Activated T-helper 9 cell treated with anti-CD3 and anti-CD28 coated beads, Interleukin-2, amount 50 U/mL, for 16 hours (primary cell): ENCODE results near the gene IQCN.

ENCODE experiments used
- DNase-seq: peaks from one replicate; pipeline ENCODE4 v3.0.0-alpha.2; 2020; ENCODE audit warnings: low read depth

The IQCN gene

GRCh38 chr19:18306888-18307260 is 32.6 kb upstream of the IQCN start:
- no peak for DNase-seq

DNA sequence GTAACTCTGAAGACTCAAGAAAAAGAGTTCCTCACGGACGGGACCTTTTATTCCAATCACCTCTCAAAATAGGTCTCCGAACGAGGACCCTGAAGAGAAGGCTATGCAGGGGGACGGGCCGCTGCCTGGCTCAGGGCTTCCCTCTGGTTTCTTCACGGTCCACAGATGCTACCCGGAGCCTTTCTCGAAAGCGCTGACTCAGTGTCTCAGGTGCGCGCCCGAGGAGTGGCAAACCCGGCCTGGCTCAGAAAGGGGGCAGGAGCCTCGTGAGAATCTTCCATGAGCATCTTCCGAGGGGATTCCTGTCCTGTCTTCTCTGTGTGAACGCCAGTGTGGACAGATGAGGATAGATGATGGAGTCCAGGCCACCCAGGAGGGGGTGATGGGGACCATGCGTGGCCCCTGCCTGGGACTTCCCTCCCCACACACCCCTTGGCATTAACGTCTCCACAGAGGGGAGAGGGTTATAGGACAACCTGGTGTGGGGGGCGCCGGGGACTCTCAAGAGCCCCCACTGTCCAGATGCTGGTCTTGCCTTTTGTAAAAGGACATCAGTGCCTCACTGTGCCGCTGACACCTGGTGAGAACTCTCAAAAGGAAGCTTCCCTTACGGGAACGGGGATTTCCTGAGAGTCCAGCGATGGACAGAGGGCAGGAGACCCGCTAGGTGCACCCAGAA is 32.1 kb upstream of the IQCN start:
- no peak for DNase-seq

DNA sequence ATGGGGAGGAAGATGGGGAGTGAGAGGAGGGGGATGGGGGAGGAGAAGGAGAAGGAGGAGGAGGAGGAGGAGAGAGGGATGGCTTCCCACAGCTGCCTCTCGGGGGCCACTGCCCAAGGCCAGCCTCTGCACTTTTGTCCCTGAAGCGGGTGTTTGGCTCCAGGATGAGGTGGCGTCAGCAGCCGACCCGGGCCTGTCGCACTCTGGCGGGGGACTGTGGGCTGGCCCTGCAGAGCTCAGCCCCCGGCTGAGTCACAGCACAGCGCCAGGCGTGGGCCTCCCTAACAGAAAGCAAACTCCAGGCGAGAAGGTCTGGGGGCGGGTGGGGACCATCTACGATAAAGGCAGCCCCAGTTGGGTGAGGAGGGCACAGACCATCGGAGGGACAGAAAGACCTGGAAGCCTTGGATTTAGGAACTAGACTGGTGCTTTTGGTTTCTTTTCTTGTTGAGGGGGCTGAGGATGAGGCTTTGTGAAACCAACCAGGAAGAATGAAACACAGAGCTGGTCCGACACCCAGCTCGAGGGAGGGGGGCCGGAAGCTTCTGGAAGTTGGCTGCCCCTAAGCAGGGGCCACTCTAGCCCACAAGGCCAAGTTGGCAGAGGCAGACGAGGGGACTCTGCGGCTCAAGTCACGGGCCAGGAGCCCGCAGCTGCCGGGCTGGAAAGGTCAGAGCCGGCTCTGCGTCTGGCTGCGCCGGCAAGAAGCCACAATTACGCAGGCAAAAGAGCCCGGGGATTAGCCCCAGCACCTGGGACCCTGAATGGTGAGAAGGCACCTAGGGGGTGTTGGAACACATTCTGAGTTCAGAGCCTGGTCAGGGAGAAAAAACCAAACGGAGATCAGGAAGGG is 30.4 kb upstream of the IQCN start:
- DNase-seq = peak; percentile 80

GRCh38 chr19:18304208-18304457 is 29.9 kb upstream of the IQCN start:
- no peak for DNase-seq

DNA sequence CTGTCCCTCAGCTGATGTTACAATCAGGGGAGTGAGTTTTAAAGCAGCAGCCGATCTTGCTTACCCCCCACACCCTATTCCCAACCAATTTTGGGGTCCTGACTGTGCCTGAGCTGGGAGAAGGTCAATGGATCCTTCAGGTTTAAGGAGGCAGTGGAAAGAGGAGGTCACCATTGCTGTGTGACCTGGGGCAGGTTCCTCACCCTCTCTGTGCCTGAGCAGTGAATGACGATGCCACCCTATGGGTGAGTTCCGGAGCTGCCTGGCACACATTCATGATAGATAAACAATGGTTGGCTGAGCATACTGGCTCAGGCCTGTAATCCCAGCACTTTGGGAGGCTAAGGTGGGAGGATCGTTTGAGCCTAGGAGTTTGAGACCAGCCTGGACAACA is 27.5 kb upstream of the IQCN start:
- no peak for DNase-seq

DNA sequence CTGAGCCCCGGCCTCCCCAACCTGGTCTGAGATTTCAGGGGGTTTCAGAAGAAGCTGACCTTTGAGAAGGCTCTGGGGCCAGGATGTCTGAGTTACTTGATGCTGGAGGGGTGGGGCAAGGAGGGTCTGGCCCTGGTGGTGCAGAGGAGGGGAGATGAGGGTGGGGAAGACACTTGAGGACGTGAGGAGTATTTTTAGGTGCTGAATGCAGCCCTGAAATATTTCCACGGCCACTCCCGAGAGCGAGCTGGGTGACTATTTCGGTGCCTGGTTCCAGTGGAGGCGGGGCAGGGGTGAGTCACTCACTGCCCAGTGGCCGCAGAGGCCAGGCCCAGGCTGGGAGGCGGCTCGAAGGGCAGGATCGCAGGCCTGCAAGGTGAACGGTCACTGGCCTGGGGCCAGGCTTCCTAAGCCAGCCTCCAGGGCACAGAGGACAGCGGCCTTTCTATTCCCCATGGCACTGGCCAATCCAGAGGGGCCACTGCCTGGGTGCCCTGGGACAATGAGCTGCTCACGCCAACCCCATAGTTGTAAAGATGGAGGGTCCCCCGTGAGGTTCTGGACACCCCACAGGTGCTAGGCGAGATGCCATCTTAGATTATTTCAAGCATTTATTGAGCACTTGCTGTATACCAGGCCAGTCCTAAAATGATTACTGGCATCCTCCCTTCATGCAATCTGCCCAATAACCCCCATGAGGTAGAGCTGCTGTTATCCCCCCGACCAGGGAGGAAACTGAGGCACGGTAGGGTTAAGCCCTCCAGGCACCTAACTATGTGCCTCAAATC is 26.9 kb upstream of the IQCN start:
- no peak for DNase-seq

DNA sequence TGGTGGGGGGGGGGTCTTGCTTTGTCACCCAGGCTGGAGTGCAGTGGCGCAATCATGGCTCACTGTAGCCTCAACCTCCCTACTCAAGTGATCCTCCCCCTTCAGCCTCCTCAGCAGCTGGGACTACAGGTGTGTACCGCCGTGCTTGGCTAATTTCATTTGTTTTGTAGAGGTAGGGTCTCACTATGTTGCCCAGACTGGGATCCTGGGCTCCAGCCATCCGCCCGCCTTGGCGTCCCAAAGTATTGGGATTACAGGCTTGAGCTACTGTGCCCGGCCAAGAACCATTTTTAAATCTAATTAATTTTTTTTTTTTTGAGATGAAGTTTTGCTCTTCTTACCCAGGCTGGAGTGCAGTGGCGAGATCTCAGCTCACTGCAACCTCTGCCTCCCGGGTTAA is 25.4 kb upstream of the IQCN start:
- no peak for DNase-seq

- DNase-seq = no peak
Observed at GRCh38 chr19:18298601-18299000, 24.3 kb upstream of the IQCN start.

- no peak for DNase-seq
Observed at GRCh38 chr19:18297308-18297707, 23.1 kb upstream of the IQCN start.

GRCh38 chr19:18295034-18295451 is 20.8 kb upstream of the IQCN start:
- no peak for DNase-seq

- peak; percentile 85 for DNase-seq
Observed at GRCh38 chr19:18294467-18294864, 20.2 kb upstream of the IQCN start.

DNA sequence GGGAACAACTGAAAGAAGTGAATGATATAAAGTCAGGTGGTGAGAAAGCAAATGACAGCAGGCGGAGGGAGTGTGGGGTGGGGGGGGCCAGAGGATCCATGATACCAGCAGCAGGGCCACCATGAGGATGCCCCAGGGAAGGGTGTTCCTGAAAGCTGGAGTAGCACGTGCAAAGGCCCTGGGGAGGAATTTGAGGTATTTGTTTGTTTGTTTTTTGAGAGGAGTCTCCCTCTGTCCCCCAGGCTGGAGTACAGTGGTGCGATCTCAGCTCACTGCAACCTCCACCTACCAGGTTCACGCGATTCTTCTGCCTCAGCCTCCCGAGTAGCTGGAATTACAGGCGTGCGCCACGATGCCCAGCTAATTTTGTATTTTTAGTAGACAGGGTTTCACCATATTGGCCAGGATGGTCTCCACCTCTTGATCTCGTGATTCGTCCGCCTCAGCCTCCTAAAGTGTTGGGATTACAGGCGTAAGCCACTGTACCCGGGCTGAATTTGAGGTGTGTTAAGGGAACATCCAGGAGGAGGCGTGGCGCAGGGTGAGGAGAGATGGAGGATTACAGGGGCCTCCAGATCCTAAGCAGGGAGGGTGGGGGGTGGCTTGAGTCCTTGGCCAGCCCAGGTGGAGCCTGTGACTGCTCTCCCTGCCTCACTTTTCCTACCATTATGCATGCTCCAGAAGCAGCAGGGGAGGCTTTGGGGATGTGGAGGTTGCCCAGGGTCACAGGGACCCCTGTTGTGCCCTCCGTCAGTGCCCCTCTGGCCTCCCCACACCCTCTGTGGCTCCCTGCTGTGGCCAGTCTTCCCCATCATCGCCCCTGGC is 19.6 kb upstream of the IQCN start:
- no peak for DNase-seq

DNA sequence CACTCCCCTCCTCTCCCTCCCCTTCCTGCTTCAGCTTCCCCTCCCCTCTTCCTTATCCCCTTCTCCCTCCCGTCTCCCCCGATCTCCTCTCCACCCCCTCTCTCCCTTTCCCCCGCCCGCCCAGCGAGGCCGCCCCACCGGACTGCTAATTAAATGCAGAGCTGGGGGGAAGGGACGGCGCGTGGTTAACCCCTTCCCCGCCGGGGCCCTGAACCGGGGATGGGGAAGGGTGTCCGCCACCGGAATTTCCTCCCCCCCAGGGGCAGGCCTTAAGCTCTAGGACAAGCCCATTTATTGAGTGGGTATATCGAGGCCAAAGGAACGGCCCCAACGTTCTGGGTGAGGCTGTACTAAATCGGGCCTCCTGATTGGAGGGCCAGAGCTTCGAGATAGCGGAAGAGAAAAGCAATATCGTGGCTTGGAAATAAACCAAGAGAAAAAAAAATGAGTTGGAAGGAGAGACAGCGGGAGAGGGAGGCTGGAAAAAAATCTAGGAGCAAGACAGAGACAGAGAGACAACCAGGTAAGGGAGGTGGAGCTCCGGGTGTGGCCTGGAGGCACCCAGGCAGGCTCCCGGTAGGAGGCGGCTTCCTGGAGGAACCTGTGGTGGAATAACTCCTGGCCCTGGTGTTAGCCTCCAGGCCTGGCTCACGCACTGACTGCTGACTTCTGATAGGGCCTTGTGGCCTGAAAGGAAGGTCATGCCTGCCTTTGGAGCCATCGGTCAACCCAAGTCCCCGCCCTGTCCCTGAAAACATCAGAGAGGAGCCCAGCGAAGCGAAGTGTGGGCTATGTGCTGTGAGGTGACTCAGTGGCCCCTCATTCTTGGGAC is 18.8 kb upstream of the IQCN start:
- DNase-seq = no peak

GRCh38 chr19:18292462-18292809 is 18.2 kb upstream of the IQCN start:
- DNase-seq = no peak

DNA sequence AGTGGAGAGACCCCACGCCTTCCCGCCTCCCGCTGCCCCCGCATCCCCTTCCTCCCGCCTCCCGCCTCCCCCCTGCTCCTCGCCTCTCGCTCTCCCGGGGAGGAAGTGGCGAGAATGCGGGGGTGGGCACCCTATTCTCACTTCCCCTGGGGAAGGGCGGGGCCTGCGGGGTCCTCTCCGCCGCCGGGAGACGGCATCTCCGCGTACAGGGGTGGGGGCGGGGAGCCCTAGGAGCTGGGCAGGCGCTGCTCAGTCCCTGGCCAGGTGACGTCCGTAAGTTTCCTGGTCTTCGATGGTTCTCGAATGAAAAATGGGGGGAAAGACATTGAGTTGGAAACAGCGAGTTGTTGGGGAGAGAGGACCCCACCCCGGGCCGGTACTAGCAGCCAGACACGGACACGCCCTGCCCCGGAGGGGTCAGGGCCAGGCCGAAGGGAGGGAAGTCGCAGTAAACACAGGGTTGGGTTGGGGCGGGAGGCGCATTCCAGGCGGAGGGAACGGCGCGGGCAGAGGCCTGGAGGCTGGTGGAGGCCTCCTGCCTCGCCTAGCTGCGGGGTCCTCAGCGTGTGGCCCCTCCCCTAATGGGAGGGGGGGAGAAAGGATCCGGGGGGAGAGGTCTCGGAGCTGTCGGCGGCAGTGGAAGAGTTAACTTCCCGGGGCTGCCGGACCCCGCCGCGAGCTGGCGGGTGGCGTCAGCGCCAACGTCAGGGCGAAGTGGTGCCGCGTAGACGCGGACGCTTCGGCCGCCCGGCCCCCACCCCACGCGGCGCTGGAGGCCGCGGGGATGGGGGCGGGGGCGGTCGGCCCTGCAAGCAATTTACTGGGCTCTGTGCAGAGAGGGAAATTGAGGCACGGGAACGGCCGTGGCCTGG is 17.6 kb upstream of the IQCN start:
- peak; percentile 74 for DNase-seq

DNA sequence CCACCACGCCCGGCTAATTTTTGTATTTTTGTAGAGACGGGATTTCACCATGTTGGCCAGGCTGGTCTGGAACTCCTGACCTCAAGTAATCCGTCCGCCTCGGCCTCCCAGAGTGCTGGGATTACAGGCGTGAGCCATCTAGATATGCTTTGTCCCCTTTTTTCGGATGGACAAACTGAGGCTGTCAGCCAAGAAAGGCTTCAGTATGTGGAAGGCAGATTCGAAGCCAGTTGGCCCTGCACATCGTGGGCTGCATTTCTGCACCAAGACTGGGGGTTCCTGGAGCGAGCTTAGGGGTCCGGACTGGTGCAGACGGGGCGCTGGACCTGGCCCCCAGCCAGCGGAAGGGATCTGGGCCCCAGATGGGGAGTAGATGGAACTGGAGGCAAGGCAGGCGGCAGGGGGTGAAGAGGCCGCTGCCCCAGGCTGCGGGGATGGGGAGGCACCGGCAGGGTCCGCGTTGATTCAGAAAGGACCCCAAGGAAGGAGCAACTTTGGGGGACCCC is 16.8 kb upstream of the IQCN start:
- DNase-seq = no peak

GRCh38 chr19:18290302-18291018 is 16.2 kb upstream of the IQCN start:
- DNase-seq = peak; percentile 82

DNA sequence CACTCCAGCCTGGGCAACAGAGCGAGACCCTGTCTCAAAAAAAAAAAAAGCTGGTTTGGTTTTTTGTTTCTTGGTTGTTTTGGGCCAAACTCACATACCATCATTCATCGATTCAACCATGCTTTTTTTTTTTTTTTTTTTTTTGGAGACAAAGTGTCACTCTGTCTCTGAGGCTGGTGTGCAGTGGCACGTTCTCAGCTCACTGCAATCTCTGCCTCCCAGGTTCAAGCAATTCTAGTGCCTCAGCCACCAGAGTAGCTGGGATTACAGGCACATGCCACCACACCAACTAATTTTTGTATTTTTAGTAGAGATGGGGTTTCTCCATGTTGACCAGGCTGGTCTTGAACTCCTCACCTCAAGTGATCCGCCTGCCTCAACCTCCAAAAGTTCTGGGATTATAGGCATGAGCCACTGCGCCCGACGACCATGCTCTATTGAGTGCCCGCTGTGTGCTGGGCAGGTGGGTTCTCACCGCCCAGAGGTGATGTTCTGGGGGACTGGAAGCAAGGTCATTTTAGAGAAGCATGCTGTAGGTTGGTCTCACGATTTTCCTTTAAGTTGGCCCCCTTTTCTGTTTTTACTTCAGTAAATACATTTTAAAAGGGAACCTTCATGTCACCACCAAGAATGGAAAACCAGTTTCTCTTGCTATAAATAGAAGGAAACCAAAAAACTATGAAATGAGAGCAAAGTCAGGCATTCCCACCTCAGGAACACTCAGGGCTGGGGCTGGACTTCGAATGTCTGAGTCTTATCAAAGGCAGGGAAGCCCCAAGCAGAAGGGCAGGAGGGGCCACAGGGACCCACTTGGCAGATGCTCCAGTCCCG is 15.4 kb upstream of the IQCN start:
- DNase-seq = no peak
